ENCODE data around the gene ARPC1B. TPM values are rescaled to one million over a fixed set of nuclear protein-coding genes. Genes with fewer than 3 reads are reported as not detected.

The ARPC1B gene
- total and polyA plus RNA-seq, 9 of the 15 experiments (the other 6 are each of a cell fraction or from before 2014, with no cell fraction given) = 6.7 to 357 (median 211) TPM

DNA sequence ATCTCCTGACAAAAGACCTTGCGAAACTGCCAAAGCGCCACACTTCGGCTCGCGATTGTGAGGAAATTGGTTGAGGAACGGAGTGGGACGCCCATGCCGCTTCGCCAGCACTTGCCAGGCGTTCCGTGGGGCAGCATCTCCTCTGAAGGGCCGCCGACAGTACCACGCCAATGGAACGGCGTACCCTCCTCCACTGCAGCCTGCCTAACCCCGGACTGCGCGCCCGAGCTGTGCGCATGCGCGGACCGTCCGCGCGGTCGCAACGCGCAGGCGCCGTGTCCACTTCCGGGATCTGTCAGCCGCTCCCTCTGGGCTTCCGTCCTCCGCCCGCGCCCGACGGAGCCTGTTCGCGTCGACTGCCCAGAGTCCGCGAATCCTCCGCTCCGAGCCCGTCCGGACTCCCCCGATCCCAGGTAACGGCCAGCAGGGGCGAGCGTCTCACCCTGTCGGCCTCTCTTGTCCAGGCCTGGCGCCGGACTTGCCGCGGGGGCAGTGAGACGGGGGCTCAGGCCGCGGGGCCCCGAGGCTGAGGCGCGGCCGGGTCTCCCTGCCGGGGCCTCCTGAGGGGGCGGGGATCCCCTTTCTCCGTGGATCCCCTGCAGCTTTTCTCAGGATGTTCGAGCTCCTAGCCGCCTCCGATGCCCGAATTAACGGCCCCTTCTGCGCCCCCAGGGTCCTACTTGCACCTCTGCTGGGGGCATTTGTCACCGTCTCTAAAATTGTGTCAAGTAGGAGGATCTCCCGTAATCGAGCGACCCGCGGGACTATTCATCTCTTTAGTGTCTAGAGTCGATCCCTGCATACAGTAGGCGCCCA is 48.7 kb upstream of the ARPC1B start, which contains the start of gene ARPC1A (continued):
- TF ChIP-seq, protein P1, sequence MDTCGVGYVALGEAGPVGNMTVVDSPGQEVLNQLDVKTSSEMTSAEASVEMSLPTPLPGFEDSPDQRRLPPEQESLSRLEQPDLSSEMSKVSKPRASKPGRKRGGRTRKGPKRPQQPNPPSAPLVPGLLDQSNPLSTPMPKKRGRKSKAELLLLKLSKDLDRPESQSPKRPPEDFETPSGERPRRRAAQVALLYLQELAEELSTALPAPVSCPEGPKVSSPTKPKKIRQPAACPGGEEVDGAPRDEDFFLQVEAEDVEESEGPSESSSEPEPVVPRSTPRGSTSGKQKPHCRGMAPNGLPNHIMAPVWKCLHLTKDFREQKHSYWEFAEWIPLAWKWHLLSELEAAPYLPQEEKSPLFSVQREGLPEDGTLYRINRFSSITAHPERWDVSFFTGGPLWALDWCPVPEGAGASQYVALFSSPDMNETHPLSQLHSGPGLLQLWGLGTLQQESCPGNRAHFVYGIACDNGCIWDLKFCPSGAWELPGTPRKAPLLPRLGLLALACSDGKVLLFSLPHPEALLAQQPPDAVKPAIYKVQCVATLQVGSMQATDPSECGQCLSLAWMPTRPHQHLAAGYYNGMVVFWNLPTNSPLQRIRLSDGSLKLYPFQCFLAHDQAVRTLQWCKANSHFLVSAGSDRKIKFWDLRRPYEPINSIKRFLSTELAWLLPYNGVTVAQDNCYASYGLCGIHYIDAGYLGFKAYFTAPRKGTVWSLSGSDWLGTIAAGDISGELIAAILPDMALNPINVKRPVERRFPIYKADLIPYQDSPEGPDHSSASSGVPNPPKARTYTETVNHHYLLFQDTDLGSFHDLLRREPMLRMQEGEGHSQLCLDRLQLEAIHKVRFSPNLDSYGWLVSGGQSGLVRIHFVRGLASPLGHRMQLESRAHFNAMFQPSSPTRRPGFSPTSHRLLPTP (IDR thresholded peaks at IDR 0.05; ENCODE audit: borderline replicate concordance, extremely low read depth, insufficient read length) = no peak
- TF ChIP-seq, protein P2, sequence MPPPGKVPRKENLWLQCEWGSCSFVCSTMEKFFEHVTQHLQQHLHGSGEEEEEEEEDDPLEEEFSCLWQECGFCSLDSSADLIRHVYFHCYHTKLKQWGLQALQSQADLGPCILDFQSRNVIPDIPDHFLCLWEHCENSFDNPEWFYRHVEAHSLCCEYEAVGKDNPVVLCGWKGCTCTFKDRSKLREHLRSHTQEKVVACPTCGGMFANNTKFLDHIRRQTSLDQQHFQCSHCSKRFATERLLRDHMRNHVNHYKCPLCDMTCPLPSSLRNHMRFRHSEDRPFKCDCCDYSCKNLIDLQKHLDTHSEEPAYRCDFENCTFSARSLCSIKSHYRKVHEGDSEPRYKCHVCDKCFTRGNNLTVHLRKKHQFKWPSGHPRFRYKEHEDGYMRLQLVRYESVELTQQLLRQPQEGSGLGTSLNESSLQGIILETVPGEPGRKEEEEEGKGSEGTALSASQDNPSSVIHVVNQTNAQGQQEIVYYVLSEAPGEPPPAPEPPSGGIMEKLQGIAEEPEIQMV (tag; conservative IDR thresholded peaks at IDR 0.05; ENCODE audit: low read depth) = no peak
- TF ChIP-seq ZNF212 (CRISPR knock-in tag; IDR thresholded peaks at IDR 0.05) (peak; percentile 89; the same call in 1 of the 2 replicates), JUND (IDR thresholded peaks at IDR 0.05; ENCODE audit: borderline replicate concordance, low read depth, low read length) (peak; percentile 57), JUND (tag; IDR thresholded peaks at IDR 0.05; ENCODE audit: borderline replicate concordance, low read depth, low read length) (no peak), ZNF445 (CRISPR knock-in tag; IDR thresholded peaks at IDR 0.05; ENCODE audit: low read depth) (no peak), ZFPM2 (CRISPR knock-in tag; IDR thresholded peaks at IDR 0.05) (no peak), PCBP2 (IDR thresholded peaks at IDR 0.05; ENCODE audit: low read depth, low read length, poor library complexity, severe bottlenecking) (no peak), ZFX (CRISPR knock-in tag; IDR thresholded peaks at IDR 0.05) (peak; percentile 92), CCAR2 (IDR thresholded peaks at IDR 0.05; ENCODE audit: low read depth, low read length) (no peak), ZNF263 (CRISPR knock-in tag; IDR thresholded peaks at IDR 0.05; ENCODE audit: borderline replicate concordance) (peak; percentile 71), PURB (CRISPR knock-in tag; IDR thresholded peaks at IDR 0.05; ENCODE audit: low read depth) (no peak), SNRNP70 (optimal IDR thresholded peaks at IDR 0.05; ENCODE audit: low read depth, low read length) (no peak), CREBBP (IDR thresholded peaks at IDR 0.05; ENCODE audit: low read depth, low read length) (no peak), DPF2 (IDR thresholded peaks at IDR 0.05) (no peak; the same call in none of the 2 replicates), HMGN3 (IDR thresholded peaks at IDR 0.05; ENCODE audit: borderline replicate concordance, extremely low read depth, insufficient read length, low read depth, low read length) (peak; percentile 92), PHF8 (IDR thresholded peaks at IDR 0.05; ENCODE audit: borderline replicate concordance, low read length) (peak; percentile 97)
- TF ChIP-seq, protein P3, sequence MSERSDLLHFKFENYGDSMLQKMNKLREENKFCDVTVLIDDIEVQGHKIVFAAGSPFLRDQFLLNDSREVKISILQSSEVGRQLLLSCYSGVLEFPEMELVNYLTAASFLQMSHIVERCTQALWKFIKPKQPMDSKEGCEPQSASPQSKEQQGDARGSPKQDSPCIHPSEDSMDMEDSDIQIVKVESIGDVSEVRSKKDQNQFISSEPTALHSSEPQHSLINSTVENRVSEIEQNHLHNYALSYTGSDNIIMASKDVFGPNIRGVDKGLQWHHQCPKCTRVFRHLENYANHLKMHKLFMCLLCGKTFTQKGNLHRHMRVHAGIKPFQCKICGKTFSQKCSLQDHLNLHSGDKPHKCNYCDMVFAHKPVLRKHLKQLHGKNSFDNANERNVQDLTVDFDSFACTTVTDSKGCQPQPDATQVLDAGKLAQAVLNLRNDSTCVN (CRISPR knock-in tag; IDR thresholded peaks at IDR 0.05) = no peak
- TF ChIP-seq, protein P4, sequence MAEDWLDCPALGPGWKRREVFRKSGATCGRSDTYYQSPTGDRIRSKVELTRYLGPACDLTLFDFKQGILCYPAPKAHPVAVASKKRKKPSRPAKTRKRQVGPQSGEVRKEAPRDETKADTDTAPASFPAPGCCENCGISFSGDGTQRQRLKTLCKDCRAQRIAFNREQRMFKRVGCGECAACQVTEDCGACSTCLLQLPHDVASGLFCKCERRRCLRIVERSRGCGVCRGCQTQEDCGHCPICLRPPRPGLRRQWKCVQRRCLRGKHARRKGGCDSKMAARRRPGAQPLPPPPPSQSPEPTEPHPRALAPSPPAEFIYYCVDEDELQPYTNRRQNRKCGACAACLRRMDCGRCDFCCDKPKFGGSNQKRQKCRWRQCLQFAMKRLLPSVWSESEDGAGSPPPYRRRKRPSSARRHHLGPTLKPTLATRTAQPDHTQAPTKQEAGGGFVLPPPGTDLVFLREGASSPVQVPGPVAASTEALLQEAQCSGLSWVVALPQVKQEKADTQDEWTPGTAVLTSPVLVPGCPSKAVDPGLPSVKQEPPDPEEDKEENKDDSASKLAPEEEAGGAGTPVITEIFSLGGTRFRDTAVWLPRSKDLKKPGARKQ (CRISPR knock-in tag; IDR thresholded peaks at IDR 0.05) = no peak

Measured in K562 (cell line).